Motor neuron (in vitro differentiated cells): ENCODE data around the gene CDCA7L. TPM values are rescaled to one million over a fixed set of nuclear protein-coding genes. Genes with fewer than 3 reads are reported as not detected.

Source experiments
- ATAC-seq, 8 experiments: fragments of 200-7000 bp; cut with Tn5 transposase; replicated peaks in 6 of 8; 2 replicates each; pipeline ENCODE4 v1.8.0; 2021; ENCODE audit warnings: mild to moderate bottlenecking in 8 of 8, moderate library complexity in 8 of 8
- H3K27ac ChIP-seq, 2 donors: fragments of 250-450 bp; sonication (Bioruptor Pico); 2 replicates each; pipeline ENCODE4 v1.9.0; 2021; ENCODE audit warnings: antibody characterized with exemption in 2 of 2, mild to moderate bottlenecking in 2 of 2, moderate library complexity in 1 of 2
- H3K4me1 ChIP-seq, 2 donors: fragments of 250-450 bp; sonication (Bioruptor Pico); replicated peaks in 1 of 2; 2 replicates each; pipeline ENCODE4 v1.6.1; 2021; ENCODE audit warnings: antibody characterized with exemption in 2 of 2, mild to moderate bottlenecking in 2 of 2, moderate library complexity in 1 of 2
- H3K4me3 ChIP-seq, 5 donors: fragments of 250-450 bp; sonication (Bioruptor Pico); 2 replicates each; pipeline ENCODE4 v1.9.0; 2021; ENCODE audit warnings: antibody characterized with exemption in 5 of 5, mild to moderate bottlenecking in 5 of 5, moderate library complexity in 4 of 5
- WGBS, 10 experiments: fragments of 450-650 bp; shearing (Covaris generic); methylation state at CpG; one replicate each; pipeline ENCODE4 v1.0.0; 2022; 5-methylcytosine and 5-hydroxymethylcytosine counted together
- in situ Hi-C, 9 experiments: fragments of 400-800 bp; cut with MboI; loops; one replicate each; pipeline ENCODE4 v1.15.0; 2021; ENCODE audit warnings: low sequenced_read_pairs in 9 of 9, low pct_unique_long_range_greater_than_20kb in 2 of 9; ENCODE audit not compliant: unreplicated experiment in 9 of 9
- total RNA-seq, 8 experiments: library from RNA; unstranded; fragments of 300-600 nt; gene quantifications; 2 replicates each; pipeline versions ENCODE4 v1.2.3 to v1.2.4, GENCODE V29; 2022

The CDCA7L gene
- total RNA-seq, 8 experiments from 2014 or later, result 13.0 to 36.2 (median 15.7) TPM

DNA sequence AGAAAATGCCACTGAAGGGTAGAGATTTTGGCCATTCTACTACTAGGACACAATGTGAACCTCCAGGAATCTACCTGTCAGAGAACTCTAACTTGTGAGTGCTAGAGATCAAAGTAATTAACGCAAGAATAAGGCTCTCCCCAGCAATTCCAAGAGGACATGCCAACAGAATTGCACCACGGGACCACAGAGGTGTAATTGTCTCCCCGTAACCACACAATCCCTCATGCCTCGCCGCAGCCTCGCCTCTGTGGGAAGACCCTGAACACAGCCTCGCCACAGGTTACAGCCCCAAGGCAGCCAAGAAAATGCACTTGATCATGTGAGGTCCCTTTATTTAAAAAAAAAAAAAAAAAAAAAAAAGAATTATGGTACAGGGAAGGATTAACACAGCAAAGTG is 29.5 kb downstream of the CDCA7L start:
- no peak for ATAC-seq
- H3K4me3 ChIP-seq, result no peak overlapping the region
- no peak overlapping the region for H3K27ac ChIP-seq
- peaks cover 4 to 7% of the 10 kb centered on the region in 2 donors for H3K4me1 ChIP-seq
- in situ Hi-C loops, result no loop called here
- 65 to 100% (median 96%) methylated on average over 2 to 6 of the region's 7 CpGs; no CpG with 5 or more reads in 2 of the 10 experiments for WGBS, 10 experiments

DNA sequence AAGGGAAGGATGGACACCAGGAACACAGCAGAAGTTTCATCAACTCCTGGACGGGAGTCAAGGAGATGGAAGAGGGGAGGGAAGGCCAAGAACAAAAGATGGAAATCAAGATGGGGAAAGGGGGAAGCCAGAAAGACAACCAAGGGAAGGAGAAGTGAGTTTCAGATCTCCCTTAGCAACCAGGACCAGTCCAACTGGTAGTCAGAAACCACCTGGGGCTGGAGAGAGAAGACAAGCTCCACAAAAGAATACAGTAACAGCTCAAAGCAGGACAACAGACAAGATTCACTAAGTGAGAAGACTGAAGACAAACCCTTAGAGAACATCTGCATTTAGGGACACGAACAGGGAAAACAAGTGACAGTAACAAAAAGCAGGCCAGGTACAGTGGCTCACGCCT is 30.6 kb downstream of the CDCA7L start:
- Histone ChIP-seq H3K4me1 (no peaks in the 10 kb centered on the region), H3K27ac (no peak overlapping the region), H3K4me3 (no peak overlapping the region)
- WGBS, 10 experiments, result 60 to 100% (median 89%) methylated on average over 1 to 3 of the region's 3 CpGs; no CpG with 5 or more reads in 4 of the 10 experiments
- no peak for ATAC-seq
- in situ Hi-C loops, result no loop called here

DNA sequence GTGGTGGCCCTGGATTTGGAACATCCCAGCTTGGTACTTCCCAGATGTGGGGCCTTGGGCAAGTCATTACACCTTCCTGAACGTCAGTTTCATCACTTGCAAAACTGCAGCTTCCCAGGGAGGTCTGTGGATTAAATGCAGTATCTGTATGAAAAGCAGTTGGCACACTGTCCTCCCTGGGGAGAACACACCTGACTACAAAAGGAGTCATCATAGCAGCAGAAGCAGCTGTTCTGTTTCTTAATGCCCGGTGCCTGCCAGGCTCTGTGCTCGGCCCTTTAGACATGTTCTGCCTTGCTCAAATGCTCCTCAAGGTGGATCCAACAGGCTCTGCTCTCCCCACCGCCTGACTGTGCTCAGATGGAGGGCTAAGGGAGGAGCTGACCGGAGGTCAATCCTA is 31.0 kb downstream of the CDCA7L start:
- H3K4me1 ChIP-seq, result no peaks in the 10 kb centered on the region
- no peak overlapping the region for H3K4me3 ChIP-seq
- in situ Hi-C loops, result no loop called here
- no peak for ATAC-seq
- WGBS, 10 experiments, result 73 to 100% (median 100%) methylated on average over 1 to 4 of the region's 5 CpGs; no CpG with 5 or more reads in 1 of the 10 experiments
- no peak overlapping the region for H3K27ac ChIP-seq

DNA sequence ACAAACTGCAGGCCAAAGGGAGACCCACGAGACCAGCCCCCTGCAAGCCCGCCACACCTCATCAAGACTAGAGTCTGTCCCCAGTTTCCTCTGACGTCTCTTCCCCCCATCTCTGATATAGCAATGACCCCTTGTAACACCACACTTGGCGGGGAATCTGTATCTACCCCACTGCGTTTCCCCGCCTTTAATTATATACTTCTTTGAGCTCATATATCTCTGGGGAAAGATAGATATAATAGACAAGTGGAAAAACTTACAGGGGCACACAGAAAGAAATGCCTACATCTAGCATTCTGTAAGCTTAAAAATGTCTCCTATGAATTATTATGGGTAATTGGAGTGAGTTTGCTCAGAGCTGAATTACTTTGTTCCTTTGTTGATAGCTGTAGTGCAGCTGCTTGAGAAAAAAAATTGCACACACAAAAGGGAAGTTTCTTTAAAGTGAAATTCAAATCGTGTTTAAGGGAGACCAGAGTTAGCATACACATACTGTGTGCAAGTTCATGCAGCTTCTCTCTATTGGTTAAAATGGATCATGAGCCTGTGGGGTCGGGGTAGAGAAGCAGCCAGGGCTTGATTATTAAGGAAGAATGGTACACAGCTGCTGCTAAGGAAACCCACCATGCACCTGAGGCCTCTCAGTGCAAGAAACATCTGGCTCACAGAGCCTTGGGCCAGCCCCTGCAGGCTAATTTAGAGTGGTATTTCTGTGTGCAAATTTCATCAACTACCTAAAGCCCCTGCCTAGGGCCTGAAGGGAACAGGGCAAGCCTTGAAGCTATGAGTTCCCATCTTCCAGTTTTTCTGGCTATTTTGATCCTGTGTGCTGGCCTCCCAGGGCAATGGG is 32.5 kb downstream of the CDCA7L start:
- in situ Hi-C loops, result no loop called here
- Histone ChIP-seq H3K27ac (no peak overlapping the region), H3K4me3 (no peak overlapping the region), H3K4me1 (no peaks in the 10 kb centered on the region)
- no peak for ATAC-seq
- 59 to 95% (median 76%) methylated on average over 1 to 7 of the region's 8 CpGs; no CpG with 5 or more reads in 1 of the 10 experiments for WGBS, 10 experiments

DNA sequence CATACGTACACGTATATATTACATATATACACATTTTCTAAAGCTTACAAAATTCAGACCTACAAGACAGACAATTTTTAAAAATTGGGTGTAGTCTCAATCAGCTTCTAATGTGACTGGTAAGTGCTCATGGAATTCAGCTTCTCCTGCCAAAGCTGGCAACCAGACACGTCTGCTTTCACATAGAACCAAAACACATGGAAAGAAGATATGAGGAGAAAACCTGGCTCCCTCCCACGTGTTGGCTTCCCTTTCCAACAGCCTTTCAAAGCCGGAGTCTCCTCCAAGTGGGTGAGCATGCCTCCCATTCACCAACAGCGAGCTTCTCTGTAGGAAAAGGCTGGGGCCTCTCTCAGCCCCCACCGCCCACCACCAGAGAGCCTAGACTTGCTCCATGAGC is 33.4 kb downstream of the CDCA7L start:
- Histone ChIP-seq H3K27ac (no peak overlapping the region), H3K4me1 (no peaks in the 10 kb centered on the region), H3K4me3 (no peak overlapping the region)
- no peak for ATAC-seq
- WGBS, 10 experiments, result 54 to 100% (median 95%) methylated on average over 1 to 4 of the region's 7 CpGs; no CpG with 5 or more reads in 3 of the 10 experiments
- in situ Hi-C loops, result no loop called here

DNA sequence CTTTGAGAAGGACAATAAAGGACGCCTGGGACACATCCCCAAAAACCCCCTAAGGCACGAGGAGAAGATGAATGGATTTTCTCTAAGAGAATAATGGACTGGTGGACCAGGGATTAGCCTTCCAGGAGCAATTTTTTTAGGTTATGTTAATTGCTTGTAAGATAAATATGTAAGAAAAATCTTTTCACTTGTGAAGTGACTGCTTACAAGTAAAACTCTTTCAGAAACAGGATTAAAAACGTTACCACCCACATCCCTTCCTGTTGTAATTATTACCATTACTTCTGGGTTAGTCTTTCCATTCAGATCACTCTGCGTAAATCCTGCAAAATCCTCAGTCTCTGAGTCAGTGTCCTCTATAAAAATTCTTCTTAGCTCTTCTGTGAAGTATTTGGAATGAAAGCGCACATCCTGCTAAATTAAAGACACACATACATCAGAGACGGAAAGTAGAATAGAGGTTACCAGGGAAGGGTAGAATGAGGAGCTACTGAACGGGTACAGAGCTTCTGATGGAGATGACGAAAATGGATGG is 34.3 kb downstream of the CDCA7L start:
- in situ Hi-C loops, result no loop called here
- peak in 1 of 8 experiments; percentile 22 for ATAC-seq
- 23 to 100% (median 78%) methylated on average over 2 to 7 of the region's 8 CpGs; no CpG with 5 or more reads in 1 of the 10 experiments for WGBS, 10 experiments
- Histone ChIP-seq H3K4me1 (no peaks in the 10 kb centered on the region), H3K4me3 (no peak overlapping the region), H3K27ac (no peak overlapping the region)

DNA sequence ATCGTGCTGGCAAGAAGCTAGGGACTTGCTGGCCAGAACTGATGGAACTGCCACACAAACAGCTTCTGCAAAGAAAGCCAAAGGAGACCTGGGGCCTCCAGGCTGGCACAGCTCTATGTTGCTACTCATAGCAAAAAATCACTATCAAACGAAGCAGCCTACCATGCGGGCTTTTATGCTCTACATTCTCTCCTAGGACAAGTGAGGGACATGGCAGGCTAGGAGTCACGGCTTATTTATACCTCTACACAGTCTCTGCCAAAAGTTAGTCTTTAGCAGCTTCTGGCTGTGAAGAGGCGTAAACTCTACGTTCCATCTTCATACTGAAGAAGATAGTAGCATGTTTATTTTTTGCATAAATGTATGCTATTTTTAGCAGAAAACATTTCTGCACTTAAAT is 35.4 kb downstream of the CDCA7L start:
- Histone ChIP-seq H3K4me1 (no peaks in the 10 kb centered on the region), H3K4me3 (no peak overlapping the region), H3K27ac (no peak overlapping the region)
- ATAC-seq, result no peak
- 74 to 100% (median 92%) methylated on average over 1 to 6 of the region's 6 CpGs; no CpG with 5 or more reads in 2 of the 10 experiments for WGBS, 10 experiments
- in situ Hi-C loops, result no loop called here

DNA sequence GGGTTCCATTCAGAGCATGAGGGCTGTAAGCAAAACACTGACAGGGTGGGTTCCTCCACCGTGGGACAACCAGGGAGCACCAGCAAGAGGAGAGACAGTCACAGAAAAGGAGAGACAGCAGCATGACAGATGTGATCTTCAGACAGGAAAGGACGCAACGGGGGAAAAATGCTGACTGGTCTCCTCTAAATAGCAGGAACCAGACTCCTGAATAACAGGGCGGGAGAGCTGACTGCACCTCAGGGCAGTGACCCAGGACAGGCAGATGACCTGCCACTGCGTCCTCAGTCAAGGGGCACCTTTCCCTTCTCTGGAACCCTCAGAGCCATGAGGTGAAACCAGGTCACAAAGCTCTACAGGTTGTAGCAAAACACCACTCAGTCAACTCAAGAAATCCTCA is 37.0 kb downstream of the CDCA7L start:
- Histone ChIP-seq H3K4me1 (no peaks in the 10 kb centered on the region), H3K27ac (no peak overlapping the region), H3K4me3 (no peak overlapping the region)
- ATAC-seq, result no peak
- 85 to 100% (median 100%) methylated on average over 1 to 5 of the region's 5 CpGs; no CpG with 5 or more reads in 4 of the 10 experiments for WGBS, 10 experiments
- in situ Hi-C loops, result no loop called here

DNA sequence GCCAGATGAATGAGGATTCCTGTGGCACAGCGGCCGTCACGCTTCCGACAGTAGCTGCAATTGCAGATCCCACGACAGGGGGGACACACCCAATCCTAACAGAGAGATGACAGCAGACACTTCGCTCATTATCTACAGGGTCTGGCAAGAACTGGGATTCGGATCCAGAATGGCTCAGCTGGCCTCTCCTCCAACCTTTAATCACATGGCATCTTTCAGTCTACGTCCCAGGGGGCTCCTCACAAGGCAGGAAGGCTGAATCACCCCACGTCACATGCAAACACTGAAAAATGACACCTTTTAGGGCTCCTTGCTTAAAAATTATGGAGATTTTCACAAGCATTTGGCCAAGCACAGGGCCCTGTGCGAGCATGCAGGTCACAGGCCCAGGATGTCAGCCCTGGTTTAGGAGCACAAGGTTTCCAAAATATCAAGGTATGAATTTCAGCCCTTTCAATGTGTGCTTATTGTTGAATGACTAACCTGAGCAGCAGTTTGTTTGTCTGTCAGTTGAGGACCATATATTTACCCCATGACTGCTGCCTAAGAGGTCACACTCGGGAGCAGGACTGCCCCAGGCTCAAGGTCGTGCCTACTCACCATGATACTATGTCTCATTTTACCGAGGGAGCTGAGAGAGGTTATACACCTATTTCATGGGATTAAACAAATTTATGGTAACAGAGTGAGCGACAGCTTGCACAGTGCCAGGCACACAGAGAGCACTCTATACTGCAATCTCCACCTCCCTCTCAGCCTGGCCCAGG is 42.5 kb downstream of the CDCA7L start:
- in situ Hi-C loops, result no loop called here
- 60 to 97% (median 92%) methylated on average over 1 to 14 of the region's 14 CpGs for WGBS, 10 experiments
- peak in 4 of 8 experiments; percentile 43 to 77 (median 68) for ATAC-seq
- Histone ChIP-seq H3K4me3 (no peak overlapping the region), H3K27ac (no peak overlapping the region), H3K4me1 (peaks cover 3 to 5% of the 10 kb centered on the region in 2 donors)

DNA sequence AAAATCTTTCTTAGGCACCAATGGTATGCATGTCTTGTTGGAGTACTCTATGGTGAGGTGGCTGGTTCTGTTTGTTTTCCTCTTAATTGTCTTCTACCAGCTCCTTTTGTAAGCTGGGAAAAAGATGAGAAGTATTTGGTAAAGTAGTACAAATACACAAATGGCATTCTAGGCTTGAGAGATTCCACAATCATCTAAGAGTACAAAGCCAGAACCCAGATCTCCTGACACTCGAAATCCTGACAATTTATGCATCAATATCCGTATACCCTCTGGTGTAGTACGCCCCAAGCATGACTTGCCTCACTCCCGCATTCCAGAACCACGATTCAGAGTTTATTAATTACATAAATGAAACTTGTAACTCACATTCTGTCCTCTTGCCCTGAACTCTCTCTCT is 43.5 kb downstream of the CDCA7L start:
- Histone ChIP-seq H3K4me1 (peaks cover 3 to 5% of the 10 kb centered on the region in 2 donors), H3K4me3 (no peak overlapping the region), H3K27ac (no peak overlapping the region)
- ATAC-seq, result peak in 3 of 8 experiments; percentile 18 to 69 (median 58)
- 53 to 93% (median 88%) methylated on average over 3 to 5 of the region's 5 CpGs; no CpG with 5 or more reads in 2 of the 10 experiments for WGBS, 10 experiments
- in situ Hi-C loops, result no loop called here

DNA sequence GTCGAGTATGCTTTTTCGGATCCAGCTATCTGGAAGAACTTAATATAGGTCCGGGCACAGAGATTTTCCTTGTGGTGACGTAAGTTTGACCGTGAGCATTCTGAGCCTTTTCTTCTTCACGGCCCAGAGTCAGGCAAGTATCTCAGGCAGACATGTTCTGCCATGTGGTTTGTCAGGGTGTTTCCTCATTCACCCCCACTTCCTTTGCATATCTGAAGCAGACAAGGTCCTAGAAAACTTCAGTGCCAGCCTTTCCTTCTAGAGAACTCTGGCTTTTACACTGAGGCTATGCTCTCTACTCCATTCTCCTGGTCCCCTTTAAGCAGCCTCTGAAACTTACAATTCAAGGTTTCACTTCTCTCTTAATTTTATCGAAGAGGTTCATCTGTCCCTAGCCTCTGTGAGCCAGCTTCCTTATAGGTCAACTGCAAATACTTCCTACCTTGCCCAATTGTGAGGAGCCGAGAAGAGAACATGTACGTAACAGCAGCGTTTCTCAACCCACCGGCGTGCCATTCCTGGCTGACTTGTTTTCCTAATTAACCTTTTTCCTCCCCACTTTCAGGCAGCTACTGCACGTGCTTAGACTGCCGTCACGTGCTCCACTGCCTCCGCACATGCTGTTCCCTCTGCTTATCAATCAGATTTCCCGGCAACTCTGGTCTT is 47.3 kb downstream of the CDCA7L start:
- H3K27ac ChIP-seq, result no peak overlapping the region
- ATAC-seq, result peak in 1 of 8 experiments; percentile 35
- in situ Hi-C loops, result no loop called here
- 87 to 100% (median 96%) methylated on average over 2 to 17 of the region's 17 CpGs for WGBS, 10 experiments
- H3K4me3 ChIP-seq, result no peak overlapping the region
- peaks cover 3 to 5% of the 10 kb centered on the region in 2 donors for H3K4me1 ChIP-seq

DNA sequence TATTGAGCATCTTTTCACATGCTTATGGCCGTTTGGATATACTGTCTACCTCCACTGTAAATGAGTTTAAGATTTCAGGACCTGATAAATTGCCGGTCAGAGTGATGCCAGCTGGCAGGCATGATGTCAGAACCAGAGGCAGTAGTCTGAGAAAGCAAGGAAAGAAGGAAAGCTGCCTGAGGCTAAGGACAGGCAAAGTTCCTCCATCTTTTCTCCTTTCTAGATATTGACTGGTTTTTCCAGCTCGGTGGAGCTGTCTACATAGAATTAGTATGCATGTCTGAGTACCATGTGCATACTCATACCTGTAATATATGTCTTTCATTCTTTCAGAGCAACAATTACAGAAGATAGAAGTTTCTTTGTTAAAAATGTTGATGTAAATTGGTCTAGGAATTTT is 52.3 kb downstream of the CDCA7L start:
- H3K4me3 ChIP-seq, result no peak overlapping the region
- WGBS, 10 experiments, result 83 to 100% (median 89%) methylated on average over 1 to 3 of the region's 3 CpGs; no CpG with 5 or more reads in 1 of the 10 experiments
- in situ Hi-C loops, result no loop called here
- peaks cover 0 to 8% of the 10 kb centered on the region in 2 donors for H3K4me1 ChIP-seq
- no peak for ATAC-seq
- H3K27ac ChIP-seq, result no peak overlapping the region
